Testis (tissue), 2 donors: ENCODE measurements around the gene GNL2.

Experiments used
- CTCF ChIP-seq, 3 experiments: fragments of 450-650 bp in 2 of 3; fragments of 200-600 bp in 1 of 3; sonication (generic) in 1 of 3; IDR thresholded peaks; one replicate each; pipeline ENCODE4 v1.5.1; 2016 to 2019; ENCODE audit warnings: antibody characterized with exemption in 3 of 3, mild to moderate bottlenecking in 2 of 3, moderate library complexity in 1 of 3
- POLR2A ChIP-seq: fragments of 450-650 bp; IDR thresholded peaks from one replicate; pipeline ENCODE4 v1.6.1; 2017; ENCODE audit warnings: antibody characterized with exemption, mild to moderate bottlenecking, moderate library complexity

GRCh38 chr1:37574834-37575480 lies 20.8 kb downstream of the GNL2 start:
- TF ChIP-seq CTCF (IDR thresholded peaks at IDR 0.05) (no peak), POLR2A (no peak)
